ENCODE measurements around the gene MRPS18B. TPM values are rescaled to one million over a fixed set of nuclear protein-coding genes. Genes with fewer than 3 reads are reported as not detected.
"Not testable (repeated sequence)": the region's sequence is repeated elsewhere in the genome, so short reads cannot be mapped to it uniquely, and the experiment has no call there.

Gene MRPS18B
- total RNA-seq, 4 donors from 2014 or later = 35.0 to 41.2 (median 36.7) TPM

DNA sequence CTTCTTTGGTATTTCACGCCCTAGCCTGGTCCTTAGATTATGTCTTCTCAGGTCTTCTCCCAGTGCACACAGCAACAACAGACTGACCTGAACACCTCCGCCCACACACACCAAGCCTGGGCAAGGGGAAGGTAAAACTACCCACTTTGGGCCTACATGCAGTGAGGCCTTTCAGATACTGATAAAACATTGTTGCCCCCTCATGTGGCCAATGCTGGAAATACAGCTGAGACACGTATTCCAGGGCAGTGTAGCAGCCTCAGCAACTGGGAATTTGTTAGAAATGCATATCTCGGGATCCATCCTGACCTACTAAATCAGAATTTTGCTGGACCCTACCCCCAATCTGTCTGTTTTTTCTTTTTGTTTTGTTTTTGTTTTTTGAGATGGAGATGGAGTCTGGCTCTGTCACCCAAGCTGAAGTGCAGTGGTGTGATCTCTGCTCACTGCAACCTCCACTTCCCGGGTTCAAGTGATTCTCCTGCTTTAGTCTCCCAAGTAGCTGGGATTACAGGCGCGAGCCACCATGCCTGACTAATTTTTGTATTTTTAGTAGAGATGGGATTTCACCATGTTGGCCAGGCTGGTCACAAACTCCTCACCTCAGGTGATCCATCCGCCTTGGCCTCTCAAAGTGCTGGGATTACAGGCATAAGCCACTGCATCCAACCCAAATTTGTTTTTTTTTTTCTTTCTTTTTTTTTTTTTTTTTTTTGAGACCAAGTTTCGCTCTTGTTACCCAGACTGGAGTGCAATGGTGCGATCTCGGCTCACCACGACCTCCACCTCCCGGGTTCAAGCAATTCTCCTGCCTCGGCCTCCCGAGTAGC, 20.1 kb upstream of the MRPS18B start:
- Histone ChIP-seq H3K36me3 (peaks cover 0 to 53% of the 10 kb centered on the region in 2 donors), H3K4me1 (peaks cover 0 to 12% (median 0%) of the 10 kb centered on the region in 3 donors), H3K27ac (peak overlapping the region in 1 of 4 donors; percentile 11)
- not testable (repeated sequence) for H3K27me3 ChIP-seq, H3K9me3 ChIP-seq, H3K4me3 ChIP-seq
- TF ChIP-seq POLR2AphosphoS5 (IDR thresholded peaks at IDR 0.05) = peak; percentile 13
- TF ChIP-seq, protein P1, sequence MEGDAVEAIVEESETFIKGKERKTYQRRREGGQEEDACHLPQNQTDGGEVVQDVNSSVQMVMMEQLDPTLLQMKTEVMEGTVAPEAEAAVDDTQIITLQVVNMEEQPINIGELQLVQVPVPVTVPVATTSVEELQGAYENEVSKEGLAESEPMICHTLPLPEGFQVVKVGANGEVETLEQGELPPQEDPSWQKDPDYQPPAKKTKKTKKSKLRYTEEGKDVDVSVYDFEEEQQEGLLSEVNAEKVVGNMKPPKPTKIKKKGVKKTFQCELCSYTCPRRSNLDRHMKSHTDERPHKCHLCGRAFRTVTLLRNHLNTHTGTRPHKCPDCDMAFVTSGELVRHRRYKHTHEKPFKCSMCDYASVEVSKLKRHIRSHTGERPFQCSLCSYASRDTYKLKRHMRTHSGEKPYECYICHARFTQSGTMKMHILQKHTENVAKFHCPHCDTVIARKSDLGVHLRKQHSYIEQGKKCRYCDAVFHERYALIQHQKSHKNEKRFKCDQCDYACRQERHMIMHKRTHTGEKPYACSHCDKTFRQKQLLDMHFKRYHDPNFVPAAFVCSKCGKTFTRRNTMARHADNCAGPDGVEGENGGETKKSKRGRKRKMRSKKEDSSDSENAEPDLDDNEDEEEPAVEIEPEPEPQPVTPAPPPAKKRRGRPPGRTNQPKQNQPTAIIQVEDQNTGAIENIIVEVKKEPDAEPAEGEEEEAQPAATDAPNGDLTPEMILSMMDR (IDR thresholded peaks at IDR 0.05) = peak; percentile 68 to 81 (median 79)
- 71 to 78% methylated on average over 3 to 15 of the region's 15 CpGs for WGBS, 2 donors (ENCODE audit: low coverage in 1 of 2)
- ATAC-seq = peak; percentile 82

DNA sequence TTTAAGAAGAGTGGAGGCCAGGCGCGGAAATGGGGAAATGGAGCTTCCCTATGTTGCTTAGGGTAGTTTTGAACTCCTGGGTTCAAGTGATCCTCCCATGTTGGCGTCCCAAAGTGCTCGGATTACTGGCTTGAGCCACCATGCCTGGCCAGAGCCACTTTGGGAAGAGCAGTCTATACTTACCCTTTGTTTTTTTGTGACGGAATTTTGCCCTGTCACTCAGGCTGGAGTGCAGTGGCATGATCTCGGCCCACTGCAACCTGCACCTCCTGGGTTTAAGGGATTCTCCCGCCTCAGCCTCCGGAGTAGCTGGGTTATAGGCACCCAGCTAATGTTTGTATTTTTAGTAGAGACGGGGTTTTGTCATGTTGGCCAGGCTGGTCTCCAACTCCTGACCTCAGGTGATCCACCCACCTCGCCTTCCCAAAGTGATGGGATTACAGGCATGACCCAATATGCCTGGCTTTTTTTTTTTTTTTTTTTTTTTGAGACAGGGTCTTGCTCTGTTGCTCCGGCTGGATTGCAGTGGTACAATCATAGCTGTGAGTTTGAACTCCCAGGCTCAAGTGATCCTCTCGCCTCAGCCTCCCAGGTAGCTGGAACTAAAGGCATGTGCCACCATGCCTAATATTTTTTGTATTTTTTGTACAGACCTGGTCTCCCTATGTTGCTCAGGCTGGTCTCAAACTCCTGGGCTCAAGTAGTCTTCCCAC, 18.6 kb upstream of the MRPS18B start:
- Histone ChIP-seq H3K36me3 (peaks cover 0 to 54% of the 10 kb centered on the region in 2 donors), H3K27me3 (no peaks in the 10 kb centered on the region), H3K9me3 (no peaks in the 10 kb centered on the region), H3K4me1 (peaks cover 0 to 12% (median 0%) of the 10 kb centered on the region in 3 donors), H3K27ac (no peak overlapping the region), H3K4me3 (no peak overlapping the region)
- 37 to 62% methylated on average over 2 to 9 of the region's 12 CpGs for WGBS, 2 donors (ENCODE audit: low coverage in 1 of 2)
- ATAC-seq = no peak
- TF ChIP-seq, protein P1 (IDR thresholded peaks at IDR 0.05) = no peak
- no peak for TF ChIP-seq EP300 (IDR thresholded peaks at IDR 0.05)
- no peak for TF ChIP-seq POLR2A (IDR thresholded peaks at IDR 0.05)
- TF ChIP-seq POLR2AphosphoS5 (IDR thresholded peaks at IDR 0.05) = peak; percentile 14

DNA sequence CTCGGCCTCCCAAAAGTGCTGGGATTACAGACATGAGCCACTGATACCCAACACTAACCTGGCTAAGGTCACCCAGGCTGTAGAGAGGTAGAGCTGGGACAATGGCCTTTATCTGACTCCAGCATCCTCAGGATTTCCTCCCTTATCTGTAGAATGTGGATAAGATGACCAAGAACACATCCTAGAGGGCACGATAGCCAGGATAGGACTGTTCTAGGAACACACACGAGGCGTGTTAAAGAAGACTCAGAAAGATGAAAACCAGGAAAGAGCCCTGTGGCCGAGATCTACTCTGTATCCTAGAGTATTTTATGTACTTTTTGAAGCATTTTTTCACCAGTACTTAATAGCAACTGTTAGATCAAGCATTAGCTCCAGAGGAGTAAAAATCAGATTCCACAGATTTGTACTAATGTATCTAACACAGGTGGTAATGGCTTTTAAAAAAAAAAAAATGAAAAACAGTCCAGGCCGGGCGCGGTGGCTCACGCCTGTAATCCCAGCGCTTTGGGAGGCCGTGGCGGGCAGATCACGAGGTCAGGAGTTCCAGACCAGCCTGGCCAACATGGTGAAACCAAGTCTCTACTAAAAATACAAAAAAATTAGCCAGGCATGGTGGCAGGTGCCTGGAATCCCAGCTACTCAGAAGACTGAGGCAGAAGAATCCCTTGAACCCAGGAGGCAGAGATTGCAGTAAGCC, 17.9 kb upstream of the MRPS18B start:
- H3K4me3 ChIP-seq = no peak overlapping the region
- no peak for ATAC-seq
- H3K27me3 ChIP-seq = no peaks in the 10 kb centered on the region
- H3K36me3 ChIP-seq = peaks cover 4 to 54% of the 10 kb centered on the region in 2 donors
- H3K4me1 ChIP-seq = peaks cover 0 to 12% (median 0%) of the 10 kb centered on the region in 3 donors
- 78 to 80% methylated on average over 11 to 12 of the region's 13 CpGs for WGBS, 2 donors (ENCODE audit: low coverage in 1 of 2)
- no peak for TF ChIP-seq POLR2A (IDR thresholded peaks at IDR 0.05)
- TF ChIP-seq POLR2AphosphoS5 (IDR thresholded peaks at IDR 0.05) = peak; percentile 14
- no peaks in the 10 kb centered on the region for H3K9me3 ChIP-seq
- H3K27ac ChIP-seq = no peak overlapping the region

DNA sequence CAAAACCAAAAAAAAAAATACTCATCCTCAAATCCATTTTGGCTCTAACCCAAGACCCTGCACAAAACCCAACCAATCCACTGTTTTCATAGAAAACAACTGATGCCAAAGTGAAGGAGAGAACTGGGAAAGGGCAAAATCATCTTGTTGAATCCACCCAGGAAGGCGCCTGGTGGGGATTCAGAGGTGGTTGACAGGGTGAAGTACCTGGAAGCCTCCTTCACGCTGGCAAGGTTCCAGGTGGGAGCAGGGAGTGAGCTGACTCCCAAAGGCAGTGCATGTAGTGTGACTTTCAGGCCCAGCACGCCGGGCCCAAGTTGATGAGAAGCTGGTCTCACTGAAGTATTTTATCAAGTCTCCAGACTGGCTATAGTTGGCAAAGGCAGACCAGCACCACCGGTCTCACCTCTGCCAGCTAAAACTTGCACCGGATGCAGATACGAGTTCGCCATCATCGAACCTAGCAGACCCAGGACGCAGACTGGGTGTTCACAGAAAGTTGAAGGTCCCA, 17.1 kb upstream of the MRPS18B start:
- no peak for ATAC-seq
- TF ChIP-seq POLR2A (IDR thresholded peaks at IDR 0.05) = peak in 1 of 2 donors; percentile 11
- TF ChIP-seq EP300 (IDR thresholded peaks at IDR 0.05) = no peak

DNA sequence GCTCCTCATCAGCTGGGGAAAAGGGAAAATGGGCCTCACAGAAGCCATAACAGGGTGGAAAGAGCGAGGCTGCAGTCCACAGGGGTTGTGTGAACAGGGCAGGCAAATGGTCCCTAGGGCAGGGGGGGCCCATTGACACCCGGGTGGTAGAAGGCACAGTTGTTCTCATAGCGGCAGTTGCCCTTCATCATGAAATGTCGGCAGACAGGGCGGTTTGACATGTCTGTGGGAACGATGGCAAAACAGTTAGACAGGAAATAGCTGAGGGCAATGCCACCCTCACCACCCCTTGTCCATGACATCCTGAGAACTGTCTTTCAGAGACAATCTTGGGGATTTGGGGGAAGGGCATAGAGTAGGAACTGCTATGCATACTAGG, 16.2 kb upstream of the MRPS18B start:
- H3K4me3 ChIP-seq = no peak overlapping the region
- WGBS, 2 donors (ENCODE audit: low coverage in 1 of 2) = 56 to 64% methylated on average over 3 to 6 of the region's 6 CpGs
- no peak for TF ChIP-seq POLR2A (IDR thresholded peaks at IDR 0.05)
- TF ChIP-seq, protein P1 (IDR thresholded peaks at IDR 0.05) = no peak
- TF ChIP-seq POLR2AphosphoS5 (IDR thresholded peaks at IDR 0.05) = no peak
- no peak for TF ChIP-seq EP300 (IDR thresholded peaks at IDR 0.05)
- peaks cover 10 to 68% of the 10 kb centered on the region in 2 donors for H3K36me3 ChIP-seq
- ATAC-seq = no peak
- H3K27me3 ChIP-seq = no peaks in the 10 kb centered on the region
- H3K4me1 ChIP-seq = peaks cover 0 to 12% (median 0%) of the 10 kb centered on the region in 3 donors
- H3K9me3 ChIP-seq = no peaks in the 10 kb centered on the region
- H3K27ac ChIP-seq = no peak overlapping the region

More for the DNA sequence above, 17.1 kb upstream of the MRPS18B start:
- peaks cover 10 to 58% of the 10 kb centered on the region in 2 donors for H3K36me3 ChIP-seq
- no peak overlapping the region for H3K4me3 ChIP-seq
- 7 to 55% methylated on average over 2 to 5 of the region's 10 CpGs for WGBS, 2 donors (ENCODE audit: low coverage in 1 of 2)
- no peaks in the 10 kb centered on the region for H3K27me3 ChIP-seq
- H3K9me3 ChIP-seq = no peaks in the 10 kb centered on the region
- H3K4me1 ChIP-seq = peaks cover 0 to 12% (median 0%) of the 10 kb centered on the region in 3 donors
- peak overlapping the region in 1 of 4 donors; percentile 4 for H3K27ac ChIP-seq

Measured in gastroesophageal sphincter (tissue), 4 donors.